ENCODE measurements around the gene SARDH.

- TF ChIP-seq EZH2 (IDR thresholded peaks at IDR 0.05), result no peak
- TF ChIP-seq CTCF (IDR thresholded peaks at IDR 0.05 in 2 of 3, conservative IDR thresholded peaks at IDR 0.05 in 1 of 3; ENCODE audit: borderline replicate concordance in 1 of 3, insufficient read depth in 1 of 3, low read depth in 2 of 3, low read length in 2 of 3), result no peak
- TF ChIP-seq ZNF274 (IDR thresholded peaks at IDR 0.05; ENCODE audit: low read depth, low read length), result no peak
- TF ChIP-seq POLR2AphosphoS5 (IDR thresholded peaks at IDR 0.05; ENCODE audit: low read depth, low read length), result no peak
- TF ChIP-seq REST (IDR thresholded peaks at IDR 0.05; ENCODE audit: low read depth), result no peak
- no peak for TF ChIP-seq RAD21 (IDR thresholded peaks at IDR 0.05; ENCODE audit: low read depth)
- no peak for TF ChIP-seq POLR2A (IDR thresholded peaks at IDR 0.05; ENCODE audit: borderline replicate concordance, extremely low read depth, insufficient read depth, insufficient read length)
- no peak for TF ChIP-seq YY1 (IDR thresholded peaks at IDR 0.05; ENCODE audit: extremely low read depth, insufficient replicate concordance, low read depth, low read length)
These were observed 51.2 kb downstream of the SARDH start for GRCh38 chr9:133686642-133687575.

Data from HCT116 (cell line).